GM19023 (cell line): ENCODE data around the gene SEC61A1.

Source experiments
- ATAC-seq: cut with Tn5 transposase; IDR thresholded peaks from one replicate; pipeline ENCODE4 v1.9.1; 2021; ENCODE audit warnings: mild to moderate bottlenecking, moderate library complexity; ENCODE audit not compliant: unreplicated experiment

Gene SEC61A1

DNA sequence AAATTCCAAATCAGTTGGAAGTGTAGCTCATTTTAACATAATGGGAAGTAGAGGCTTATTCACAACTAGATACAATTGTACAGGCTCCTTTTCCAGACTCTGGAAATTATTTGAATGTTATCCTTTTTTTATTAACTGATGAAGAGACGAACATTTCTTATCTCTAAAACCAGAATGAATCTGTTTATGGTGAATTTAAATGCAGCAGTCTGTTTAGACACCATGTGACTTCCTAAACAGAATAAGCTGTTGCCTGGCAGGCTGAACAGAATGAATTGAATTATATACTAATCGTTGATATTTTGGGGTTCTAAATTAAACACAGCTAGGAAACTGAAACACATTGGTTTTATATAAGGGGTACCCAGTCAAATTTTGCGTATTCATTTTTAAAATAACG is 4.0 kb downstream of the SEC61A1 start:
- ATAC-seq: no peak

DNA sequence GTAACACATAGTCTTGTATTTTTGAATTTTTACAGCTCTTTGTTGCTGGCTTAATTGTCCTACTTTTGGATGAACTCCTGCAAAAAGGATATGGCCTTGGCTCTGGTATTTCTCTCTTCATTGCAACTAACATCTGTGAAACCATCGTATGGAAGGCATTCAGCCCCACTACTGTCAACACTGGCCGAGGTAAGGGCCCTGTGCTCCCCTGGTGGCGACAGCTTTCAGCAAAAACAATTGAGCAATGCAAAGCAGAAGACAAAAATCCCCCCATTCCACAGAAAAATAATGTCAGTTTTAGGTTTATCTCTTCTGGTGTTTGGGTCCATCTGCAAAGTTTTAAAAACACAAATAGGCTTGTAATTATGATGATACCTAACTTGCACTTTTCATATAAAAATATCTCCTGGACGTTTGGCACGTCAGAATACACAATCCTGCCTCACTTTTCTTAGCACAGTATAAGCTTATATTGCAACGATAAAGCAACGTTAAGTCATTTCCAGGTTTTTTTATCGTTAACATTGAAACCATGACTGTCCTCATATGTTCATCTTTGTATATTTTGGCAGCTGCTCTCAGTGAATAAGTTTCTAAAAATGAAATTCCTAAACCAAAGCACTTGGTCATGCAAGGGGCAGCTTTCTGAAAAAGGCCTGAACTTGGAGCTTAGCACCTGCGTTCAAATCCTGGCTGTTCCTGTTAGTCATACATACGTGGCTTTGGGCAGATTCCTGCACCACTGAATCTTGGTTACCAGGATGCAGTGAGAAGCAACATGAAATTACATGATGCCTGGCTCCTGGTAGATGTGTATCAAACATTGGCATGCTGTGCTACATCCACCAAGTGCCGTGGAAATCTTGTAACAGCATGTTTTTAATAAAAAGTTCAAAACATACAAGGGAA is 8.5 kb downstream of the SEC61A1 start:
- ATAC-seq: no peak

DNA sequence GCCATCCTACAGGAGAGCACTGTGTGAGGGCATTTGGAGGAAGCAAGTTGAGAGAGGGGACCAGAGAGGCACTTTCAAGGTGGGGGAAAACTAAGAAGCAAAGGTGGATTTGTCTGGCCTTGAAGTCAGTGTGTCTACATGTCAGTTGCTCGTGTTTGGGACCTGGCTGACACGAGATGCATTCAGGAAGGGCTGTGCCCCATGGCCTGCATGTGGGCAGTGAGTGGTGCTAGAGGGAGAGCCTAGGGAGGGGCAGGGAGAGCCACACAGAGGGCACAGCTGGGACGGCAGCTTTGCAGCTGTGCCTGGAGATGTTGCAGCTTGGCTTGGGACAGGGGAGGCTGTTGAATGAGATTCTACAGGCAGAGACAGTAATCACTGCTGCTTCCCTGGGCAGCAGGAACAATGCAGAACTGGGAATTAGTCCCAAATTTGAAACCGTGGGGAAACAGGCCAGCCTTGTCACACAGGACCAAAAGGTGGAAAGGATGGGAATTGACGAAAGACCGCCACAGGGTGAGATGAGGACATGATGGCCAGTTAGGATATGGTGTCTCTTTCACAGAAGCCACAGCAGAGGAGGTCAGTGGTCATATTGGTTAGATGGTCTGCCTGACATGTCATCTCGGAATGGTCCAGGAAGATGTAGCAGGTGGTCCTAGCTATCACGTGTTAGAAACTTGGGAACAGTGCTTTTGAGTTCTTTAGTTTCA is 10.0 kb downstream of the SEC61A1 start:
- no peak for ATAC-seq

DNA sequence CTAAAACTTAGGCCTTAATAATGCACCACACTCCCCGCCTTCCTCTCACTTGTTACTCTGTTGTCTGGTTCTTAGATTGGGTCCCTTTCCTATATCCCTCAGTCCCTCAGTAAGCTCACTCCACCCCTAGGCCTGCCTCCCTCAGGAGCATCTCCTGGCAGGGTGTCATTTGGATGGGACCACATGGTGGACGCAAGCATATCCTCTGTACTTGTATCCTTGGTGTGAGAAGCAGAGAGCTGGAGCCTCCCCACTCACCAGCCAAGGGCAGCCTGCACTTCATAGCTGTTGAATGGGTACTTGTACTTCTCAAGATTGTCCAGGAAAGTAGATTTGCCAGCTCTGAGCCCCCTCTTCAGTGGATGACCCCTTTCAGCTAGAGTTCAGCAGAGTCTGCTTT is 11.6 kb downstream of the SEC61A1 start:
- ATAC-seq: no peak

DNA sequence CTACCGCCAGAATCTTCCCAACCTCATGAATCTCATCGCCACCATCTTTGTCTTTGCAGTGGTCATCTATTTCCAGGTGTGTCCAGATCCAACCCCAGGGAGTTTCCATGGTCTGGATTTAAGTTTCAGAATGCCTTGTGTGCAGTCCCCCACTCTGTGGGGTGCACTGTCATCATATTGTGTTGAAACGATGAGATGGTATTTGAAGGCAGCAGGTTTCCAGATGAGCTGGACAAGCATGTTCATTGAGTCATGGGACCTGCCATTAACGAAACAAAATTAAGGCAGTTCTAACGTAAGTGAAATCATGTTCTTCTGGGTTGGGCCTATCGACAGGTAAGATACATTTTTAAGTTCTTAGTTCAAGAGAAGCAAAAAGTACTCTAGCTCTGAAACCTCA is 12.7 kb downstream of the SEC61A1 start:
- ATAC-seq: no peak

DNA sequence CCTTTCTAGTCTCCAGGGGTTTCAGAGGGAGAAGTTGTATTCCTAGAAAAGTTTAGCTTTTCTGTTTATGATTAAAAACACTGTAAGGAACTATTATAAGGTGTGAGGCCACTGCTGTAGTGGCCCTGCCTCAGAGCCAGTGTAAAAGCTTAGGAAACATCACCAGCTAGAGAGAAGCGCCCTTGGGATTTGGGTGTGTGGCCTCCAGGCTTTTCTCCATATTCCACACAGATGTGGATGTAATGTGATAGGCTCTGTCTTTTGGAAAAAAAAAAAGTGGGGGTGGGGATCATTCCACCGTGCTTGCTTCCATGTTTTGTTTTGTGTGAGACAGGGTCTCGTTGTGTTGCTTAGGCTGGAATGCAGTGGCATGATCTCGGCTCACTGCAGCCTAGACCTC is 13.9 kb downstream of the SEC61A1 start:
- no peak for ATAC-seq

DNA sequence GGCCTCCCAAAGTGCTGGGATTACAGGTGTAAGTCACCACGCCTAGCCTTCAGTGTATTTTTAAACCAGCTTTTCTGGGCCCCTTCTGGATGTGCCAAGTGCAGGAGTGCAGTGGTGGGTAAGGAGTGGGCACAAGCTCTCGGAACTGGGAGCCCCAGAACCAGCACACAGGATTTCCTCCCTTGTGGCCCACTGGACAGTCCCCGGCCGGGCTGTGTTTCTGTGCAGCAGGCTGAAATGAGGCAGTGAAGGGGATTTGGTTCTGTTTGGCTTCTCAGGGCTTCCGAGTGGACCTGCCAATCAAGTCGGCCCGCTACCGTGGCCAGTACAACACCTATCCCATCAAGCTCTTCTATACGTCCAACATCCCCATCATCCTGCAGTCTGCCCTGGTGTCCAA is 14.4 kb downstream of the SEC61A1 start:
- no peak for ATAC-seq

DNA sequence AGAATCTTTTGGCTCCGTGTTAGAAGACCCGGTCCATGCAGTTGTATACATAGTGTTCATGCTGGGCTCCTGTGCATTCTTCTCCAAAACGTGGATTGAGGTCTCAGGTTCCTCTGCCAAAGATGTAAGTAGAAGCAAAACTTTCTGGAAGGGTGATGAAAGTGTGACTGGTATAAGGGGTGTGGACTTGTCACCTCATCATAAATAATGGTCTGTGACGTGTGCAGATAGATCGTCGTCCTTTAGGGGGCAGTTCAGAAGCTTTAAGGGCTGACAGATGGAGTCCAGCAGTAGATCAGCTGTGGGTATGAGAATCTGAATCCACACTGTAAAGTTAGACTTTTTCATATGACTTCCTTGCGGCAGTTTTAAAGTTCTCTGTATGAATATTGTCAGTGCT is 15.3 kb downstream of the SEC61A1 start:
- ATAC-seq: no peak

DNA sequence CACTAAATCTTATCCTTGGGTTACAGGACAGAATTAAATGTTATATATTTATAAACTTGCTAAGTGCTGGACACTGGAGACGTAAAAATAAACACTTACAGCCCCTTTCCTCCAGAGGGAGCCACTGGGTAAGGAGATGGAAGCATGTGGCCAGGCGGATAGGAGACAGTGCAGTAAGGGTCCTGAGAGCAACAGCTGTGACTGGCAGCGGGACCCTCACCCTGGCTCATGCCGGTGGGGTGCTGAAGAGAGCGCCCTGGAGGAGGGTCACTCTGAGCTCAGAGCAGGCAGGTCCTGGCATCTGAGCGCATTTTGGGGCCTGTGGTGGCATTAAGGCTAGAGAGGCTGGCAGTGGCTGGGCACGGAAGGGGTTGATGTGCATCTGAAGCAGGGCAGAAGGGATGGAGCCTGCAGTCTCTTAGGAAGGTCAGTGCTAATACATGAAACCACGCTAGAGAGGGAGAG is 16.0 kb downstream of the SEC61A1 start:
- ATAC-seq: no peak

DNA sequence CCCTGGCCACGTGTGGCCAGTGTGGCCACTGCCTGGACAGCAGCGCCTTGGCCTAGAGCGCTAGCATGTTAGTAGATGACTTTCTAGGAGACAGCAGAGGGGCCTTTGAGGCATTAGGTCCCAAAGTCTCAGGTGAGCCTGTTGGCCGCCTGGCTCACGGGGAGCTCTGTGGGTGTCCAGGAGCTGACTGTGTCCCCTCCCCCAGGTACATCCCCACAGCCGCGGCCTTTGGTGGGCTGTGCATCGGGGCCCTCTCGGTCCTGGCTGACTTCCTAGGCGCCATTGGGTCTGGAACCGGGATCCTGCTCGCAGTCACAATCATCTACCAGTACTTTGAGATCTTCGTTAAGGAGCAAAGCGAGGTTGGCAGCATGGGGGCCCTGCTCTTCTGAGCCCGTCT is 17.0 kb downstream of the SEC61A1 start:
- no peak for ATAC-seq

DNA sequence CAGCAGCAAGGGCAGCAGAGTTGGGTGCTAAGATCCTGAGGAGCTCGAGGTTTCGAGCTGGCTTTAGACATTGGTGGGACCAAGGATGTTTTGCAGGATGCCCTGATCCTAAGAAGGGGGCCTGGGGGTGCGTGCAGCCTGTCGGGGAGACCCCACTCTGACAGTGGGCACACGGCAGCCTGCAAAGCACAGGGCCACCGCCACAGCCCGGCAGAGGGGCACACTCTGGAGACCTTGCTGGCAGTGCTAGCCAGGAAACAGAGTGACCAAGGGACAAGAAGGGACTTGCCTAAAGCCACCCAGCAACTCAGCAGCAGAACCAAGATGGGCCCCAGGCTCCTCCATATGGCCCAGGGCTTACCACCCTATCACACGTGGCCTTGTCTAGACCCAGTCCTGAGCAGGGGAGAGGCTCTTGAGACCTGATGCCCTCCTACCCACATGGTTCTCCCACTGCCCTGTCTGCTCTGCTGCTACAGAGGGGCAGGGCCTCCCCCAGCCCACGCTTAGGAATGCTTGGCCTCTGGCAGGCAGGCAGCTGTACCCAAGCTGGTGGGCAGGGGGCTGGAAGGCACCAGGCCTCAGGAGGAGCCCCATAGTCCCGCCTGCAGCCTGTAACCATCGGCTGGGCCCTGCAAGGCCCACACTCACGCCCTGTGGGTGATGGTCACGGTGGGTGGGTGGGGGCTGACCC is 18.8 kb downstream of the SEC61A1 start:
- no peak for ATAC-seq

DNA sequence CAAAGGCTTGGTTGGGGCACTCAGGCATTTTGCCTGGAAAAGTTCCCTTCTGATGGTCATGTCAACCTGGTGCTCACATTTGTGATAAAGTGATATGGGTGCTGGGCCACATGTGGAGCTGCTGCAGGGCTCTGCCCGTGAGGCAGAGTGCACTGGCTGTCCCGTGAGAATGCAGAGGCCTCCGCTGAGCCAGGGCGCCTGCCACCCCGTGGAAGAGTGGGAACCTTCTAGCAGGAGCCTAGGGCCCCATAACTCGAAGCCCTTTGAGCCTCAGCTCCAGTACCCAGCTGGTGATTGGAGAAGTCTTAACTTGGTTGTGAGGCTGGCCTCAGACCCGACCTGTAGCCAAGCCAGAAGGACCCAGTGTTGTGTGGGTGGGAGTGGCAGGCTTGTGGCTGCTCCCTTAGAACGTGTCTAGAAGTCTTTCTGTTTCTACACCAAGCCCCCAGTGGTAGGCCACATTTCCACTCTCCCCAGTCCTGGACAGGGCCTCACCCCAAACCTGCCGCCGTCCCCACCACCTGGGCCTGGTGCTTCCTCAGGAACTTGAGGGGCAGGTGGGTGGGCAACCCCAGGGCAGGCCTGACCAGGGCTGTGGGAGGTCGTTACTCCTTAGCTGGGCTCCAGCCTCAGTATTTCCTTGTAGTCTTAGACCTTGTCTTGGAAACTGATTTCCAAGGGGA is 19.7 kb downstream of the SEC61A1 start:
- ATAC-seq: no peak

DNA sequence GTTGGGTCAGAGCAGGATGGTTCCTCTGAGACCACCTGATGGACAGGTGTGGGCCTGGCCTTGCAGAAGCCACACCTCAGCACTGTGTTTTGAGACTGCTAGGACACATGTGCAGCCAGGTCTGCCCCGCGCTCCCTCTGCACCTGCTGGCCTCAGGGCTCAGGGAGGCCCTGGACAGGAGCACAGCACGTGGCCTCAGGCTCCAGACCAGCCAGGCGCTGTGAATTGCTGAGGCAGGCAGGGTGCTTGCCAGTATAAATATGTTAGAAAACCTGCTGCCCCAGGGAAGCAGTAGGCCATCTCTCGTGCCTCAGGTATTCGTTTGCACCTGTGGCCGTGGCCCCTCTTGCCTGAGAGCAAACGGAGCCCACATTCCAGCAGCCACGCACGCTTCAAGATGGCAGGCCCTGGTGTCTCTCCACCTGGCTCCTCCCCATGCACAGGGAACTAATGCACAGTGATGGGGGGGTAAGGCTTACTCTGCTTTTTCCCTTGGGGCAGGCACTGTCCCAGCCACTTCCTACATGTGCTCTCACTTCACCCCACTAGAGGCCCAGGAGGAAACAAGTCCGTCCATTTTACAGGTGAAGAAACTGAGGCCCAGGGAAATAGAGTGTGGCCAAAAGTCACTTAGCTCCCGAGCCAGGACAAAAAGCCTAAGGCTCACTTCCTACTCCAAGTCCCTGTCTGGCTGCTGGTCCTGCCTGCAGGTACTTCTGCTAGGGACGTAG is 20.4 kb downstream of the SEC61A1 start:
- no peak for ATAC-seq

DNA sequence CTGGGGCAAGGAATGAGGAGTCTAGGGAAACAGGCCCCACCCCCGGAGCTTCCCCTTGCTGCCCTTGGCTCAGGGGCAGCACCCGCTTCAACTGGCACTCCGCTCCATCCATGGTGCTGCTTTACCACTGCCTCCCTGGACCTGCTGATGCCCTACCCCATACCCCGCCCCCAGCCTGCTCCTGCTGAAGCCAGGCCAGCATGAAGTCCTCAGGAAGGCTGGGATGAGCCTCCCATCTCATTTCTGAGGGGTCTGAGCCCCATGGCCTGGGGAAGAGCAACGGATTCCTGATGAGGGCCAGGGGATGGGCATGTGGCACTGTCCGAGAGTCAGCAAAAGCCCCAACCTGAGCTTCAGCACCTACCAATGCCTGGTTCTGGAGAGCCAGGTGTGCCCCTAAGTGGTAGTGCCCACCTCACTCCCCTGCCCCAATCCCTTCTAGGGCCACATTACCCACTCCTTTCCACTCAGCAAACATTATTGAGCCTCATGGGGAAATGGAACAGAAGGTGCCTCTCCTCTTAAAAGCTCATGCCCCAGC is 21.0 kb downstream of the SEC61A1 start:
- no peak for ATAC-seq

DNA sequence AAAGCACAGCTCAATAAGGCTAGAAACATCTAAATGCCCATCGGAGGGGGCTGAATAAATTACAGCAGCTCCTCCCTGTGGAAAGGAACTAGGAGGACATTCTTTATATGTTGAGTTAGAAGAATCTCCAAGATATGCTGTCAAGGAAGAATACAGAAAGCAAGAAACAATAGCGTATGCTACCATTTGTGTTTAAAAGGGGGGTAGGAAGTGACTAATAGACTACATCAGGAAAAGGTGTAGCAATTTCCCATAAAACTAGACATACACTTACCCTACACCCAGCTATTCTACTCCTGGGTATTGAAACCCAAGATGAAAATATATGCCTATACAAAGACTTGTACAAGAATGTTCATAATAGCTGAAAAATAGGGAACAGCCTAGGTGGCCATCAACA is 21.6 kb downstream of the SEC61A1 start:
- ATAC-seq: no peak

DNA sequence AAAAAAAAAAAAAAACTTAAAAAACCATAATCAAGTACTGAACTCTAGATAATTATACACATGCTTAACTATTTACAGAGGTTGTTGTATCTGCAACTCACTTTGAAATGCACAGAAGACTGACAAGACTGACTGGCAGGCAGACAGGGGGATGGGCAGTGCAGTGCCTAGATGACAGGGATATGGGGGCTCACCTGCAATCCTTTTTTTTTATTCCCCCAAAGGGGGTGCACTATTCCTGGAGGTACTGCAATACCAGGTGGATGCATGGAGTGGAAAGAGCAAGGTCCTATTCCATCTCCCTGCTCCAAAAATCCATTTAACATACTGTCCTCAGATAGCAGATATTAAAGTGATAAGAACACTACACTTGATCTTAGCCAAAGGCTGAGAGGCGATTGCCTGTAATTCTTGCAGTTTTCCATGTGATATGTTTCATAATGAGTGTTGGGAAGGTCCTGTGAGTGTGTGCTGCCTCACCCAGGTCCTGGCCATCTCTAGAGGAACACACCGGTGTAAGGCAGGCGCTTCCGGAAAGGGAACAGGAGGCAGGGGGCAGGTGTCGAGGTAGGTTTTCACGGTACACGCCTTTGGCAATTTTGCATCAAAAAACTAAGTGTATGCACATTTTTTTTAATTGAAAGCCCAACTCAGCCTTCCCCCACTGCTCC is 22.7 kb downstream of the SEC61A1 start:
- ATAC-seq: no peak

DNA sequence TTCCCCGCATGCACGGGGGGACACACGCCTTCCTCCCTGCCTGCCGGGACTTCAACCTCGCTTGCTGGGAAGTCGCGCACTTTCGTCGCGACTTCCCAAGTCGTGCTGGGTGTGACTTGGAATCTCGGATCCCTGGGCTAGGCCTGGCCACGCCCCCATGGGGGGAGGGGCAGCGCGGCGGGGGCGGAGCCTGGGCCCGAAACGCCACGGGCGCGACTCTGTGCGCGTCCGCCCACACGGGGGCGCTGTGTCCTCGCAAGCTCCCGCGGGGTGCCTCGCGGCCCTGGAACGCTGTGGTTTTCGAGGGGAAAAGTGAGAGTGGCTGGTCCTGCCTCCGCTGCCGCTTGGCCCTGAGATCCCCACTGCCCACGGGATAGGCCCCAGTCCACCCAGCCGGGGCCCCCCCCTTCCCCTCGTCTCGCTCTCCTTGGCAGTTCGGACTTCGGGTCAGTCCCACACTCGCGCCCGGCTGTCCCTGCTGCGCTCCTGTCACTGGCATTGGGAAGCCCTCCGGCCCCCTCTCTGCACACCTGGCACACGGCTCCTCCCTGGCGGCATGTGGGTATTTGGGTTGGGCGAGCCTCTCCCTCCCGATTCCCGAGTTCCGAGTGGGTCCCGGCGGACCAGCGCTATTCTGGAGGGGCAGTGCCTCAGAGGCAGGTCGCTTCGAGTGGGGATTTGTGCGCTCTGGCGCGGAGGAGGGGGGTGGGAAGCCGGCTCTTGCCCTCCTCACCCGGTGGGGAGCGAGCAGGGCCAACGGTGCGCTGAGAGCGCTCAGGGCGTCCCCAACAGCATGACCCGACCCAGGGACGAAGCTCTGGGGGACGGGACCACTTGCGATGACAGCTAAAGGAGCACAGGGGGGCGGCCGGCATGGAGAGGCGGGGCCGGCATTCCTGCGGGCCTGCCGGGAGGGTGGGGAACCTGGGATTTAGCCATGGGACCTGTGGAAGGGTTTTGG is 23.6 kb downstream of the SEC61A1 start:
- ATAC-seq: peak; percentile 60

DNA sequence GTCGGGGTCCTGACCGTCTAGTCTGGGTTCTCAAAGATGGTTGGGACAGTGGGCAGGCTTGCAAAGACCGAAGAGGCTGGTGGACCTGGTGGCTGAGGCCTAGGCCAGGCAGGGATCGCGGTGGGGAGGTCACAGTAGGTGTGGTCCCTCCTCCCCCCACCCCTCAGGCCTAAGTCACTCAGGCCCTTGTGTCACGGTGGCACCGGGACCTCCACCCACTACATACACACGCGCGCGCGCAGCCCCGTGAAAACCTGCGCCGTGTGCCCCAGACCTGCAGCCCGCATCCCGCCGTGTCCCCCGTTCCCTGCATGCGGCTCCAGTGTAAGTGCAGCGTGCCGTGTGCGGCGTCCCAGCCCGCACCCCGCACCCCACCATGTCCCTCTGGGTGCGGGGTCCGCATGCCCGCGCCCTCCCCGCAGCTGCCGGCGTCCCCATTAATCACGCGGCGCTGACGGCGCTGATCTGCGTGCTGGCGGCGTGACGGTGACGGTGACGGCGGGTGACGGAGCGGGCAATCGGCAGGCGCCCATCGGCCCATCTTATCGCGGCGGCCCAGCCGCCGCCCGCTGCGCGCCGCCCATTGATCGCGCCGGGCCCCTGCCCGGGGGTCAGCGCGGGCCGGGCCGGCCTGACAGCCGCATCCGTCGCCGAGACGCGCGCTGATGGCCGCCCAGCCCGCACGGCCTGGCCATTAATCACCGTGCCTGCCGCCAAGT is 24.4 kb downstream of the SEC61A1 start:
- no peak for ATAC-seq
